Epithelial cell of esophagus (primary cell): ENCODE data around the gene CCDC86.

ENCODE experiments used
- DNase-seq: peaks from one replicate; pipeline ENCODE4 v3.0.0; 2010; ENCODE audit warnings: low read depth
- H3K4me3 ChIP-seq: 2 replicates; pipeline ENCODE4 v1.5.1; 2011; ENCODE audit warnings: mild to moderate bottlenecking, low read length, control low read depth
- TF ChIP-seq, protein P1 (sequence below): IDR thresholded peaks from 2 replicates; pipeline ENCODE4 v1.5.1; 2011; ENCODE audit warnings: low read depth, mild to moderate bottlenecking, low read length, control low read depth, inconsistent platforms; ENCODE audit not compliant: insufficient read depth; ENCODE audit errors: missing control alignments

The CCDC86 gene

DNA sequence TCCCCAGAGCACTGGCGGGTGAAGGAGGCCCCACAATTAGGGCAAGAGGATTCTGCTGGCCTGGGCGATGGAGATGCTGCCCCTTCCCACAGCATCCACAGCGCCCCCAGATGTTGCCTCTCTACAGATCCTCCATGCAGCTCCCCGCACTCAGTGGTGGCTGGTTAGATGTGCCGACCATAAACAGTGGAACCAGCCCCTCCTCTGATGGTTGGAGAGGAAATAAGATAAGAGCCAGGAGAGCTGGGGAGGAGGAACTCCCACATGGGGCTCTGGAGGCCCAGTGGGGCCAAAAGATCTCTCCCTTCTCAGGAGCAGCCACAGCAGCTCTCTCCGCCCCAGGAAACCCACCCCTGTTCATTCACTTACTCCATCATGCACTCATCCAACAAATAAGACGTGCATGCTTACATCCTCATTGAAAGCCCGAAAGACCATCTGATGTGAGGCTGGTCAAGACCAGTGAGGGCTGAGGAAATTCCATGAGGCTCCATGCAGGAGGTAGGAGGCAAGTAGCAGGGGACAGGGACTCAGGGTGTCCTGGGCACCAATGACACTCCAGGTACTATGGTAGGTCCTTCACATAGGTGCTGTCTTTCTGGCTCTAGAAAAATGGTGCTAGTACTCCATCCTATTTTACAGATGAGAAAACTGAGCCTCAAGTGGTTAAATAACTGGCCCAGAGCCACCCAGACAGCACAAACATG, 12.4 kb downstream of the CCDC86 start:
- H3K4me3 ChIP-seq = no peak overlapping the region
- TF ChIP-seq, protein P1, sequence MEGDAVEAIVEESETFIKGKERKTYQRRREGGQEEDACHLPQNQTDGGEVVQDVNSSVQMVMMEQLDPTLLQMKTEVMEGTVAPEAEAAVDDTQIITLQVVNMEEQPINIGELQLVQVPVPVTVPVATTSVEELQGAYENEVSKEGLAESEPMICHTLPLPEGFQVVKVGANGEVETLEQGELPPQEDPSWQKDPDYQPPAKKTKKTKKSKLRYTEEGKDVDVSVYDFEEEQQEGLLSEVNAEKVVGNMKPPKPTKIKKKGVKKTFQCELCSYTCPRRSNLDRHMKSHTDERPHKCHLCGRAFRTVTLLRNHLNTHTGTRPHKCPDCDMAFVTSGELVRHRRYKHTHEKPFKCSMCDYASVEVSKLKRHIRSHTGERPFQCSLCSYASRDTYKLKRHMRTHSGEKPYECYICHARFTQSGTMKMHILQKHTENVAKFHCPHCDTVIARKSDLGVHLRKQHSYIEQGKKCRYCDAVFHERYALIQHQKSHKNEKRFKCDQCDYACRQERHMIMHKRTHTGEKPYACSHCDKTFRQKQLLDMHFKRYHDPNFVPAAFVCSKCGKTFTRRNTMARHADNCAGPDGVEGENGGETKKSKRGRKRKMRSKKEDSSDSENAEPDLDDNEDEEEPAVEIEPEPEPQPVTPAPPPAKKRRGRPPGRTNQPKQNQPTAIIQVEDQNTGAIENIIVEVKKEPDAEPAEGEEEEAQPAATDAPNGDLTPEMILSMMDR = no peak
- no peak for DNase-seq

DNA sequence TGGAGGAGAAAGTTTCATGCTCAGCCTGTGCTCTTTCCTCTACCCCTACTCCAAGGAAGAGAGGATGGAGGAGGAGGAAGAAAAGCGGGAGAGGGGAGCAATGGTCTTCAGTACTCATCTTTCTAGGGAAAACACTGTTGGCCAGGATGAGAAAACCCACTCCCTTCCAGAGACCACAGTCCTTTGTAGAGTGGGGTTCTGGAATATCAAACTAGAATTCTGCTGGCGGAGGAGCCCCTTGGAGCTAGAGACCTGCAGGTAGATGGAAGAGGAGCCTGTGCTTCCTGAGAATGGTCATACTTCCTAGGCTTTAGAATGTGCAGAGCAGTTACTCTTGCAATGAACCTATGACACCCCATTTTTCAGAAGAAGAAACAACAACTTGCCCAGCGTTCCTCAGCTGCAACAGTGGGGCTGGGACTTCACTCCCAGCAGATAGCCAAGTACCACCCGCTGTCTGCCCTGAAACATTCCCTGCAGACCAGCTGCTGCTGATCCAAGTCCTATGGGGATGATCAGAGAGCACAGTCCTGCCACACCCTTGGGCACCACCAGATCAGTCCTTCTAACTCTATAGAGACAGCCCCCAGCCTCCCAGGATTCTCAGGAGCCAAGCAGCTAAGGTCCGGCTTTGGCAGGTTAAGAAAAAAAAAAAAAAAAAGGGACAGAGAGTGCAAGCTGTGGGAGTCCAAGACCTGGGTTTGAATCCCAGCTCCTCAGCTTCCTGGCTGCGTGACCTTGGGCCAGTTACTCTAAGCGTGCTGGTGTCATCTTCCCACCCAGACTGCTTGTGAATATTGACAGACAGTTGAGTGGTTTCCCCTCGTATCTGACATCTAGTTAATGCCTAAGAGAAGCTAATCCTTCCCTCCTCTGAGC, 13.2 kb downstream of the CCDC86 start:
- TF ChIP-seq, protein P1 = no peak
- no peak overlapping the region for H3K4me3 ChIP-seq
- no peak for DNase-seq

- no peak for DNase-seq
- no peak within 1 kb of the TSS for H3K4me3 ChIP-seq
- TF ChIP-seq, protein P1 = no peak
Measured at GRCh38 chr11:60855726-60856633, 14.1 kb downstream of the CCDC86 start, which contains the start of gene PTGDR2. PTGDR2 (minus strand) TSS chr11:60855950; CDS start chr11:60853722, 2,228 bp downstream.

GRCh38 chr11:60857378-60858232, 15.7 kb downstream of the CCDC86 start:
- TF ChIP-seq, protein P1 = no peak
- DNase-seq = peak; percentile 54
- H3K4me3 ChIP-seq = no peak overlapping the region

GRCh38 chr11:60858236-60858635, 16.3 kb downstream of the CCDC86 start:
- H3K4me3 ChIP-seq = no peak overlapping the region
- TF ChIP-seq, protein P1 = no peak
- no peak for DNase-seq

- TF ChIP-seq, protein P1 = no peak
- no peak overlapping the region for H3K4me3 ChIP-seq
- no peak for DNase-seq
Measured at GRCh38 chr11:60858731-60859464, 17.0 kb downstream of the CCDC86 start.
